Thyroid gland (tissue), 4 donors: ENCODE data around the gene PDE3B. TPM values are rescaled to one million over a fixed set of nuclear protein-coding genes. Genes with fewer than 3 reads are reported as not detected.

Experiments
- DNase-seq, 2 donors: peaks; one replicate each; pipeline ENCODE4 v3.0.0-alpha.2; 2019
- H3K27ac ChIP-seq, 3 donors: fragments of 200-600 bp; sonication (generic); 1 replicate in 2 of 3; 2 replicates in 1 of 3; pipeline ENCODE4 v1.5.1; 2016 to 2019; ENCODE audit warnings: mild to moderate bottlenecking in 1 of 3, moderate library complexity in 1 of 3
- H3K27me3 ChIP-seq: fragments of 200-600 bp; sonication (generic); one replicate; pipeline ENCODE4 v1.5.1; 2019
- H3K36me3 ChIP-seq, 2 donors: fragments of 200-600 bp; sonication (generic); one replicate each; pipeline ENCODE4 v1.5.1; 2016 to 2019
- H3K4me1 ChIP-seq, 2 donors: fragments of 200-600 bp; sonication (generic); one replicate each; pipeline ENCODE4 v1.5.1; 2017 to 2019
- H3K4me3 ChIP-seq, 3 donors: fragments of 200-600 bp; sonication (generic); replicated peaks in 1 of 3; 1 replicate in 2 of 3; 2 replicates in 1 of 3; pipeline ENCODE4 v1.5.1; 2016; ENCODE audit warnings: mild to moderate bottlenecking in 1 of 3
- H3K9me3 ChIP-seq: fragments of 200-600 bp; sonication (generic); one replicate; pipeline ENCODE4 v1.5.1; 2017
- CTCF ChIP-seq, 6 experiments: fragments of 200-600 bp in 3 of 6; fragments of 450-650 bp in 3 of 6; sonication (generic) in 3 of 6; IDR thresholded peaks; one replicate each; pipeline ENCODE4 v1.5.1; 2016 to 2019; ENCODE audit warnings: antibody characterized with exemption in 6 of 6, mild to moderate bottlenecking in 2 of 6, inconsistent platforms in 1 of 6, moderate library complexity in 1 of 6
- POLR2A ChIP-seq, 2 donors: fragments of 450-650 bp; IDR thresholded peaks; one replicate each; pipeline ENCODE4 v1.6.1; 2017; ENCODE audit warnings: antibody characterized with exemption in 2 of 2, mild to moderate bottlenecking in 2 of 2, moderate library complexity in 1 of 2
- WGBS, 2 donors: methylation state at CpG; one replicate each; pipeline ENCODE4 v1.1.5; 2017; 5-methylcytosine and 5-hydroxymethylcytosine counted together
- intact Hi-C: fragments of 100-400 bp; cut with DNase I; formaldehyde crosslinking; loops from one replicate; pipeline ENCODE4 v1.15.1; 2023
- total RNA-seq, 4 donors: library from RNA; depleted of rRNA; stranded (reverse); fragments of >200 nt; gene quantifications; one replicate each; pipeline ENCODE4 v1.2.3, GENCODE V29; 2016

Gene PDE3B
- total RNA-seq, 4 donors from 2014 or later = 2.0 to 3.9 (median 3.2) TPM

- TF ChIP-seq CTCF (IDR thresholded peaks at IDR 0.05) (no peak), POLR2A (IDR thresholded peaks at IDR 0.05) (no peak)
- intact Hi-C loops = no loop called here
- Histone ChIP-seq H3K27me3 (no peaks in the 10 kb centered on the region), H3K36me3 (no peaks in the 10 kb centered on the region), H3K4me1 (no peaks in the 10 kb centered on the region), H3K4me3 (no peak overlapping the region), H3K27ac (no peak overlapping the region), H3K9me3 (no peaks in the 10 kb centered on the region)
- no peak for DNase-seq
- WGBS, 2 donors = 93 to 94% methylated on average over 3 of the region's 3 CpGs
Measured at GRCh38 chr11:14898355-14898754, 254.8 kb downstream of the PDE3B start.

DNA sequence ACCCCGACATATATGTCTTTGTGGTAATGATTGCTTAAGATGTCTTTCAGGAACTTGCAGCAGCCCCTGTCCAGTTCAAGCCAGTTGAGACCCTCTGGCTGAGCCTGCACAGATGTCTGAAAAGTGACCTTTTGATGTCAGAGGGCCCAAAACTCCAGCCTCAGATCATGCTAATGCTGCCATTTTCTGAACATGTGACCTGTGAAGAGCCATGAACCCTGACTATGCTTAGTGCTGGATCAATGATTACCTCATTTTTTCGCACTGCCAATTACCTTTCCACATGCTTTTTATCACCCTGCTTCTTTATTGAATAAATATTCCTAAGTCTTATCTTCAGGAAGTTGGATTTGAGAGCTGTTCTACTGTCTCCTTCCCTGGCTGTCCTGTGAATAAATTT lies 255.3 kb downstream of the PDE3B start:
- Histone ChIP-seq H3K4me3 (no peak overlapping the region), H3K27me3 (no peaks in the 10 kb centered on the region), H3K4me1 (no peaks in the 10 kb centered on the region), H3K9me3 (no peaks in the 10 kb centered on the region), H3K36me3 (no peaks in the 10 kb centered on the region), H3K27ac (no peak overlapping the region)
- 88 to 95% methylated on average over 2 of the region's 2 CpGs for WGBS, 2 donors
- intact Hi-C loops = no loop called here
- TF ChIP-seq CTCF (IDR thresholded peaks at IDR 0.05) = no peak
- no peak for TF ChIP-seq POLR2A (IDR thresholded peaks at IDR 0.05)
- no peak for DNase-seq

DNA sequence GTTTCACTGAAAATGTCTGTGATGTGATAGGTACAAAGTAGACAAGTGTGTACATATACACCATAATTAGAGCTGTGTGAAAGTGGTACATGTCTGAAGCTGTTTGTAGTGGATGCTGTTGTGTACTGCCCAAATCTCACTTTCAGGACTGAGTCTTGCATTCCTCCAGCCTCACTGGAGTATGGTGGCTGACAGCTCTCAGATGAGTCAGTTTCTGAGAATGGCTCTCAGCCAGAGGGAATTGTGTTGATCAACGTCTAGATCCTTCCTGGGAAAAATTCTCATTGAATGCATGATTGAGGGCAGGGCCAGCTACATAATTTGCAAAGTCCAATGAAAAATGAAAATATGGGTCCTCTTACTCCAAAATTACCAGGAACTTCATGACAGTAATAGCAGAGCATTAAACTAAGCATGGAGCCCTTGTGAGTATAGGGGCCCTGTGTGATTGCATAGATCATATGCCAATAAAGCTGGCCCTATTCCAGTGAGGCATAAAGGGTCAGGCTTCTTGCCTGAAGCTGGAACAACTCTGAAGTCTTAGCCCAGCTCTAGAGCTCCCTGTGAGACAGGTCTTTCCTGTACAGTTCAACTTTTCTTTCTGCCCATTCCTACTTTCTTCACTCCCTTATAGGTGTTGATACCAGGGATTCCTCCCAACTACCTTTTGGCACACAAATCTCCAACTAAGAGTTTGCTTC lies 259.2 kb downstream of the PDE3B start:
- no peak for TF ChIP-seq CTCF (IDR thresholded peaks at IDR 0.05)
- TF ChIP-seq POLR2A (IDR thresholded peaks at IDR 0.05) = no peak
- intact Hi-C loops = no loop called here
- H3K36me3 ChIP-seq = no peaks in the 10 kb centered on the region
- H3K4me3 ChIP-seq = no peak overlapping the region
- H3K4me1 ChIP-seq = peaks cover 6 to 23% of the 10 kb centered on the region in 2 donors
- 50 to 63% methylated on average over 1 of the region's 1 CpG for WGBS, 2 donors
- DNase-seq = no peak
- H3K27me3 ChIP-seq = no peaks in the 10 kb centered on the region
- H3K27ac ChIP-seq = no peak overlapping the region
- H3K9me3 ChIP-seq = no peaks in the 10 kb centered on the region

- intact Hi-C loops = loop anchor here (5.0 kb wide), 1 partner anchor 173 kb away; no protein-coding TSS in a partner anchor
- Histone ChIP-seq H3K27ac (no peak overlapping the region), H3K36me3 (no peaks in the 10 kb centered on the region), H3K4me1 (peaks cover 6 to 23% of the 10 kb centered on the region in 2 donors), H3K27me3 (no peaks in the 10 kb centered on the region), H3K4me3 (peak overlapping the region; percentile 2 to 73 (median 39)), H3K9me3 (no peaks in the 10 kb centered on the region)
- DNase-seq = peak; percentile 68 to 75
- 13 to 14% methylated on average over 6 to 14 of the region's 26 CpGs for WGBS, 2 donors
- TF ChIP-seq CTCF (IDR thresholded peaks at IDR 0.05) (peak; percentile 57 to 94 (median 70)), POLR2A (IDR thresholded peaks at IDR 0.05) (no peak)
Measured at GRCh38 chr11:14904745-14905103, 261.1 kb downstream of the PDE3B start.
